GM13976 (cell line): ENCODE measurements around the gene LIMCH1.

Experiments
- DNase-seq: peaks from one replicate; pipeline ENCODE4 v3.0.0; 2012; ENCODE audit warnings: low spot score
- in situ Hi-C: fragments of 300-500 bp; cut with MboI; formaldehyde crosslinking; loops from one replicate; pipeline ENCODE4 v1.12.0; 2022; ENCODE audit warnings: low sequenced_read_pairs, mixed read lengths, inconsistent platforms; ENCODE audit not compliant: unreplicated experiment
- TF ChIP-seq, protein P1 (sequence below): IDR thresholded peaks from 2 replicates; pipeline ENCODE4 v1.5.1; 2012; ENCODE audit warnings: borderline replicate concordance, mild to moderate bottlenecking; ENCODE audit not compliant: insufficient read depth; ENCODE audit errors: extremely low read depth, missing control alignments, control extremely low read depth

LIMCH1 gene

DNA sequence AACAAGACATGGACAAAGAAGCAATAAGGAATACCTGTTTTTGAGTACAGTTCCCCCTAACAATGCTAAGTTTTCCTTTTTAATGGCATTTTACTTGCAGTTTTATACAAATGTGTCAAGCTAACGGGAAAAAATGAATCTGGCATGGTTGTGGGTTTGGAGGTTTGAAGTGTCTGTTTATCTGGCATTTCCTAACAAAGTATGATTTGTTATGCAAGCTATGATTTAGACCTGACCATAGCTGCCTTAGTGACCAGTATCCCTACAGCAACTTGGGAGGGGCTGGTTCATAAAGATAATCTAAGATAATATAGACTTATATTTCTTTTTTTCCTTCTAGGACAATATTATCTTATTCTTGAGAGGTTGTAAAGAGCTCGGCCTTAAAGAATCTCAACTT lies 60.6 kb downstream of the LIMCH1 start:
- TF ChIP-seq, protein P1, sequence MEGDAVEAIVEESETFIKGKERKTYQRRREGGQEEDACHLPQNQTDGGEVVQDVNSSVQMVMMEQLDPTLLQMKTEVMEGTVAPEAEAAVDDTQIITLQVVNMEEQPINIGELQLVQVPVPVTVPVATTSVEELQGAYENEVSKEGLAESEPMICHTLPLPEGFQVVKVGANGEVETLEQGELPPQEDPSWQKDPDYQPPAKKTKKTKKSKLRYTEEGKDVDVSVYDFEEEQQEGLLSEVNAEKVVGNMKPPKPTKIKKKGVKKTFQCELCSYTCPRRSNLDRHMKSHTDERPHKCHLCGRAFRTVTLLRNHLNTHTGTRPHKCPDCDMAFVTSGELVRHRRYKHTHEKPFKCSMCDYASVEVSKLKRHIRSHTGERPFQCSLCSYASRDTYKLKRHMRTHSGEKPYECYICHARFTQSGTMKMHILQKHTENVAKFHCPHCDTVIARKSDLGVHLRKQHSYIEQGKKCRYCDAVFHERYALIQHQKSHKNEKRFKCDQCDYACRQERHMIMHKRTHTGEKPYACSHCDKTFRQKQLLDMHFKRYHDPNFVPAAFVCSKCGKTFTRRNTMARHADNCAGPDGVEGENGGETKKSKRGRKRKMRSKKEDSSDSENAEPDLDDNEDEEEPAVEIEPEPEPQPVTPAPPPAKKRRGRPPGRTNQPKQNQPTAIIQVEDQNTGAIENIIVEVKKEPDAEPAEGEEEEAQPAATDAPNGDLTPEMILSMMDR: no peak
- in situ Hi-C loops: no loop called here
- no peak for DNase-seq

DNA sequence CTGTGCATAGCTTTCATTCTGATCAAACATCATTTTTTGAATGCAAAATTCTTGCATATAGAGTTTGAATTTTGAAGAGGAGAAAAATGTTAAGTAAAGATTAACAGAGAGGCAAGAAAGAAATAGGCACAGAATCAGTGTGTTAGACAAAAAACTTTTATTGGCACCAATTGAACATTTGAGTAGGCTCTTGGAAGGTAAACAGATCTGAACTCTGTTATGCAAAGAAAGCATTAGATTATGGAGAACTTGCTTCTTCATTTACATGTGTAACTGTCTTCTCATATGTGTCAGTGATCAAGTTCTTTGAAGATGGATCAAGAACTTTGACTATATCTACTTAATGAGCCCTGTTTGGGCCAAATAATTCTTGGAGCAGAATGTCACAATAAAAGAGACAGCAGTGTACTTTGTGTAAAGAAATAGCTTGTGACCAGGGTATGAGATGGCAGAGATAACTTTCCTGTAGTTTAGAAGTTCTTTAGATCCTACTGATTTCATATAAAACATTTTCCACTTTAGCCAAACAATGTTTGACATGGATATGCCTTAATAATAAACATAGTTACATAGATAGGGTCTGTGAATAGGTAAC lies 61.3 kb downstream of the LIMCH1 start:
- in situ Hi-C loops: no loop called here
- TF ChIP-seq, protein P1: no peak
- no peak for DNase-seq

DNA sequence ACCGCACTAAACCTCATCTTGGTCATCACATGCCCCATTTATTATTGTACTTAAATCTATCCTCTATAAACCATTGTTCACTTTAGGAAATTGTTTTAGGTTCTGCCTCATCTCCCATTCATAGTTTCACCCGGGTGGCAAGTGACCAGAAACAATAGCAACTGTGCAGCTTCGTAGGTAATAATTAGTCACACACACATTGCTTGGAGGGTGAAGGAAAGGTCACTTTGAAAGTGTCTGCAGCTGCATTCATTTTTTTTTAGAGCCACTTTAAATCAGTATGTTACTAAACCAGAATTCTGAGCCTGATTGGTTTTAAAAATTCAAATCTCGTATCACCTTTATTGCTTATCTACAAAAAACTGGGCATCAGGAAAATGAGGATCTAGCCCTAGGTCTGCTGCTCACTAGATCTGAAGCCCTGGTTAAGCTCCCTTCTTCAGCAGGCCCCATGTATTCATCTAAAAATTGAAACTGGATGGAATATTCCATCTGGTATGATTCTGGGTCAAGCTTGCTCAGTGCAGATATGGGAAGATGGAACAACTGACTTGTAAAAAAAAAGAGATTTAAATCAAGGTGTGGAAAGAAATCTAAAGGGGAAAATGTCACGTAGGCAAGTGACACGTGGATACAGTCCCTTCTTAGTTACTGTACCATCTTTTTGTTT lies 62.4 kb downstream of the LIMCH1 start:
- DNase-seq: no peak
- in situ Hi-C loops: no loop called here
- TF ChIP-seq, protein P1: no peak

DNA sequence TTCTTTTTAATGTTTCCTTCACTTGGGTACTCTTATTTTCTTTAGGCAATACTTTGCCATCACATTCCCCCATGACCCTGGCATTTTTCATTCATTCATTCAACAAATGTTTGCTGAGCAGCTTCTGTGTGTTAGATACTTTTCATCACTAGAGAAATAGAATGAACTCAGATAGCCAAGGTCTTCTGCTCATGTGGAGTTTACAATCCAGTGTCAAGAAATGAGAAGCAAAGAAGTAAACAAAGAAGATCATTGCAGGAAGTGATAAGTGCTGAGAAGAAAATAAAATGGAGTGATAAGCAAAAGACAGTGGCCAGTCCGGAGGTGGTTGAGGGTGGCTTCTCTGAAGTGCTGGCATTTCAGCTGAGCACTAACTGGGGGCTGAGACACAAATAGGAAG lies 63.1 kb downstream of the LIMCH1 start:
- in situ Hi-C loops: no loop called here
- DNase-seq: no peak
- TF ChIP-seq, protein P1: no peak

DNA sequence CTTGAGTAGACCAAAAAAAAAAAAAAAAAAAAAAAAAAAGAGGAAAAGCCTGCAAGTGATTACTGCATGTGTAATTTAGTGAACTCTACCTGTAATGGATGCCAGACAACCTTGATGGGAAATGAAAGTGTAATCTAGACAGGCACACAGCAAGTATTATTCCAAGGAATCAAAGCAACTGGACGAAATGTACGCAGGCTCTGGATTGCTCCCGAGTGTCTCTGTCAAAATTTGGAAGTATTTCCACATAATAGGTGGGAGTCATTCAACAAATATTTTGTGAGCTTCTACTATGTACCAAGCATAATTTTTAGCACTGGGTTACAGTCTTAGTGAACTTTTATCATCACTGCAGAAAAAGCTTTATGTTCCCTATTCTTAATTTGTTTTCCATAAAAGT lies 64.2 kb downstream of the LIMCH1 start:
- DNase-seq: no peak
- TF ChIP-seq, protein P1: no peak
- in situ Hi-C loops: no loop called here

DNA sequence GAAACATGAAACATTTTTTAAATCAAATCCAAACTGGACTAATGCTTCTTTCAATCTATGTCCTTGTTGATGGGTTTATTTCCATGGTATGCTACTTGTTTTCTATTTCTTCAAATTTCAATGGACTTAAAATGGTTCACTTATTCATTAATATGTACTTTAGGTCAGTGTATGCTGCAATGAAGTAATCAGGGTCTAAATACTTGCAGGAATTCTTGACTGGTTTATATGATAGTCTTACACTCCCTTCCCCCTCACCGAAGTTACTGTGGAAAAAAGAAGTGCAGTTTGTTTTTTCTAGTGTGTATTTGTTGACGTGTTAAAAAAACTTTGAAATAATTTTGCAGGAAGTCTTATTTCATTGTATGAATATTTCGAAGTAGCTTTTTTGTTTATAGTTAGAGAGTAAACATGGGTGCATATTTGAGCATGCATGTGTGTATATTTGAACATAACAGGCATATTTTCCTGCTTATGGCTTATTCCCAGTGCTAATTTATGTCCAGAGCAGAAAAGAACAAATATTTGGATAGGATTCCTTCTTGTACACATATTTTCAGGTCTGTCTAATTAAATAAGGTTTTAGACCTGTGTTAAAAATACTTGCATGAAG lies 65.0 kb downstream of the LIMCH1 start:
- DNase-seq: no peak
- in situ Hi-C loops: no loop called here
- TF ChIP-seq, protein P1: no peak

DNA sequence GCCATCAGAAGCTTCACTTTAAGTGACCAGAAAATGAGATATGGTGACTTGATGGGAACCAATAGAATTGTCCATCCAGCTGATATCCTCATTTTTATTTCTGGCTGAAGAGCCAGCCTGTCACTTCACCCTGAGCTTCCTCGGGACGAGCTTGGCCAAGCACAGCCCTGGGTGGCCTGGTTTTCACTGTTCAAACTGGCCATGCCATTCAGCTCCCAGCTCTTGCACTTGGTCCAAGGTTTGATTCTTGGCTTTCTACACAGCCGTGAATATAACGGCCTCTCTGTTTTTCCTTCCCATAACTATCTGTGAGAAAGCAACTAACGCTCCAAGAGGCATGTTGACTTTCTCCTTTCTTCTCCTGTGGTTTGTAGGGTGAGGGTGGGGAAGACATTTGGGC lies 71.9 kb downstream of the LIMCH1 start:
- TF ChIP-seq, protein P1: no peak
- no peak for DNase-seq
- in situ Hi-C loops: no loop called here
